ENCODE results near the gene ZBTB8A.
A peak's percentile ranks its signal among the peaks of the same experiment; 100 is the strongest.
"Not testable (repeated sequence)": the region's sequence is repeated elsewhere in the genome, so short reads cannot be mapped to it uniquely, and the experiment has no call there.

Gene ZBTB8A

GRCh38 chr1:32503153-32503552 is 36.1 kb upstream of the ZBTB8A start:
- H3K9me3 ChIP-seq = no peaks in the 10 kb centered on the region
- no peak overlapping the region for H3K9ac ChIP-seq
- no peaks in the 10 kb centered on the region for H3K36me3 ChIP-seq
- no peaks in the 10 kb centered on the region for H4K20me1 ChIP-seq
- no peak overlapping the region for H3K27ac ChIP-seq
- TF ChIP-seq Cebpa-rat (IDR thresholded peaks at IDR 0.05) = no peak
- no peaks in the 10 kb centered on the region for H3K27me3 ChIP-seq
- no peak overlapping the region for H3K4me3 ChIP-seq
- H3K4me2 ChIP-seq = no peak overlapping the region
- H3K4me1 ChIP-seq = peaks cover 20% of the 10 kb centered on the region; the same call in 1 of the 2 replicates

- no peaks in the 10 kb centered on the region for H3K4me1 ChIP-seq
- H3K4me3 ChIP-seq = no peak overlapping the region
- H3K9me3 ChIP-seq = no peaks in the 10 kb centered on the region
- H3K36me3 ChIP-seq = no peaks in the 10 kb centered on the region
- no peaks in the 10 kb centered on the region for H3K27me3 ChIP-seq
- no peaks in the 10 kb centered on the region for H4K20me1 ChIP-seq
- TF ChIP-seq Cebpa-rat (IDR thresholded peaks at IDR 0.05) = no peak
- no peak overlapping the region for H3K27ac ChIP-seq
- H3K4me2 ChIP-seq = no peak overlapping the region
- no peak overlapping the region for H3K9ac ChIP-seq
Measured at GRCh38 chr1:32507021-32507420, 32.2 kb upstream of the ZBTB8A start.

- no peaks in the 10 kb centered on the region for H3K9me3 ChIP-seq
- no peaks in the 10 kb centered on the region for H3K36me3 ChIP-seq
- no peak overlapping the region for H3K27ac ChIP-seq
- no peaks in the 10 kb centered on the region for H3K4me1 ChIP-seq
- H4K20me1 ChIP-seq = no peaks in the 10 kb centered on the region
- H3K27me3 ChIP-seq = no peaks in the 10 kb centered on the region
- H3K4me2 ChIP-seq = no peak overlapping the region
- no peak overlapping the region for H3K9ac ChIP-seq
- TF ChIP-seq Cebpa-rat (IDR thresholded peaks at IDR 0.05) = no peak
- no peak overlapping the region for H3K4me3 ChIP-seq
Measured at GRCh38 chr1:32508761-32509160, 30.5 kb upstream of the ZBTB8A start.

GRCh38 chr1:32509939-32510338 is 29.3 kb upstream of the ZBTB8A start:
- Histone ChIP-seq H3K4me1 (no peaks in the 10 kb centered on the region), H3K27ac (no peak overlapping the region), H3K9ac (no peak overlapping the region), H3K27me3 (no peaks in the 10 kb centered on the region), H3K4me3 (no peak overlapping the region), H3K4me2 (no peak overlapping the region), H3K36me3 (no peaks in the 10 kb centered on the region), H4K20me1 (no peaks in the 10 kb centered on the region), H3K9me3 (no peaks in the 10 kb centered on the region)
- no peak for TF ChIP-seq Cebpa-rat (IDR thresholded peaks at IDR 0.05)

GRCh38 chr1:32516402-32516801 is 22.8 kb upstream of the ZBTB8A start:
- Histone ChIP-seq H3K9ac (no peak overlapping the region), H3K4me3 (no peak overlapping the region), H4K20me1 (no peaks in the 10 kb centered on the region), H3K27me3 (no peaks in the 10 kb centered on the region), H3K27ac (no peak overlapping the region), H3K4me1 (peaks cover 10% of the 10 kb centered on the region), H3K36me3 (no peaks in the 10 kb centered on the region), H3K9me3 (no peaks in the 10 kb centered on the region), H3K4me2 (no peak overlapping the region)
- no peak for TF ChIP-seq Cebpa-rat (IDR thresholded peaks at IDR 0.05)

GRCh38 chr1:32518976-32519375 is 20.3 kb upstream of the ZBTB8A start:
- Histone ChIP-seq H3K9ac (no peak overlapping the region), H3K4me2 (no peak overlapping the region), H3K4me3 (no peak overlapping the region), H3K9me3 (no peaks in the 10 kb centered on the region), H3K4me1 (peaks cover 13% of the 10 kb centered on the region), H3K27me3 (no peaks in the 10 kb centered on the region), H3K27ac (no peak overlapping the region), H4K20me1 (no peaks in the 10 kb centered on the region), H3K36me3 (no peaks in the 10 kb centered on the region)
- no peak for TF ChIP-seq Cebpa-rat (IDR thresholded peaks at IDR 0.05)

- H4K20me1 ChIP-seq = no peaks in the 10 kb centered on the region
- H3K27ac ChIP-seq = peak overlapping the region; percentile 67
- peaks cover 13% of the 10 kb centered on the region for H3K4me1 ChIP-seq
- no peaks in the 10 kb centered on the region for H3K27me3 ChIP-seq
- H3K9ac ChIP-seq = peak overlapping the region; percentile 65; the same call in 1 of the 2 replicates
- H3K36me3 ChIP-seq = no peaks in the 10 kb centered on the region
- no peak for TF ChIP-seq Cebpa-rat (IDR thresholded peaks at IDR 0.05)
- H3K4me2 ChIP-seq = peak overlapping the region; percentile 82
- H3K4me3 ChIP-seq = peak overlapping the region; percentile 65
- no peaks in the 10 kb centered on the region for H3K9me3 ChIP-seq
Measured at GRCh38 chr1:32521165-32521564, 18.1 kb upstream of the ZBTB8A start.

GRCh38 chr1:32525053-32525452 is 14.2 kb upstream of the ZBTB8A start:
- no peaks in the 10 kb centered on the region for H4K20me1 ChIP-seq
- H3K27me3 ChIP-seq = no peaks in the 10 kb centered on the region
- no peak overlapping the region for H3K4me2 ChIP-seq
- no peak overlapping the region for H3K9ac ChIP-seq
- H3K36me3 ChIP-seq = no peaks in the 10 kb centered on the region
- H3K4me3 ChIP-seq = no peak overlapping the region
- H3K4me1 ChIP-seq = peaks cover 11% of the 10 kb centered on the region
- 0 out of 2 replicates have a peak, but pooled peaks cover under 1% of the 10 kb centered on the region for H3K9me3 ChIP-seq
- H3K27ac ChIP-seq = no peak overlapping the region
- no peak for TF ChIP-seq Cebpa-rat (IDR thresholded peaks at IDR 0.05)

GRCh38 chr1:32525661-32526444 is 13.4 kb upstream of the ZBTB8A start:
- Histone ChIP-seq H3K4me1 (peaks cover 8% of the 10 kb centered on the region), H3K9me3 (peaks cover 8% of the 10 kb centered on the region; the same call in 1 of the 2 replicates)

GRCh38 chr1:32528550-32528949 is 10.7 kb upstream of the ZBTB8A start:
- not testable (repeated sequence) for H3K27ac ChIP-seq, H3K27me3 ChIP-seq, H3K4me2 ChIP-seq, H3K9ac ChIP-seq, H3K36me3 ChIP-seq, H4K20me1 ChIP-seq, H3K4me3 ChIP-seq, H3K4me1 ChIP-seq
- peaks cover 23% of the 10 kb centered on the region for H3K9me3 ChIP-seq

More at GRCh38 chr1:32525661-32526444, 13.4 kb upstream of the ZBTB8A start:
- no peaks in the 10 kb centered on the region for H4K20me1 ChIP-seq
- TF ChIP-seq Cebpa-rat (IDR thresholded peaks at IDR 0.05) = no peak
- H3K9ac ChIP-seq = no peak overlapping the region
- no peaks in the 10 kb centered on the region for H3K27me3 ChIP-seq
- no peak overlapping the region for H3K4me3 ChIP-seq
- no peak overlapping the region for H3K27ac ChIP-seq
- no peaks in the 10 kb centered on the region for H3K36me3 ChIP-seq
- no peak overlapping the region for H3K4me2 ChIP-seq
